Measurements from ENCODE around the gene PMS2.
"Not testable (repeated sequence)": the region's sequence is repeated elsewhere in the genome, so short reads cannot be mapped to it uniquely, and the experiment has no call there.

The PMS2 gene

DNA sequence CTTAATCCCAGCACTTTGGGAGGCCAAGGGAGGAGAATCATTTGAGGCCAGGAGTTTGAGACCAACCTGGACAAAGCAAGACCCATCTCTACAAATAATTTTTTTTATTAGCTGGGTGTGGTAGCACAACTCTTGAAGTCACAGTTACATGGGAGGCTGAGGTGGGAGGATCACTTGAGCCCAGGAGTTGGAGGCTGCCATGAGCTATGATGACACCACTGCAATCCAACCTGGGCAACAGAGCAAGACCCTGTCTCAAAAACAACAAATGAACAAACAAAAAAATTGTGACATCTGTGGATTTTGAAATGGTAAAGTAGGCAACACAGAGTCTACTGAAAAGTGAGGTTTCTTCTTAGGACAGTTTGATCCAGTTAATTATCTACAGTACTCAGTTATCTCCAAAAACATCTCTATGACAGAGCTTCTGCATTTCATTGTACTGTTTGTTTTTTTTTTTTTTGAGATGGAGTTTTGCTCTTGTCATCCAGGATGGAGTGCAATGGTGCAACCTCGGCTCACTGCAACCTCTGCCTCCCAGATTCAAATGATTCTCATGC, 19.0 kb upstream of the PMS2 start:
- no peak overlapping the region for H3K9ac ChIP-seq (ENCODE audit: low read length)
- peaks cover 20% of the 10 kb centered on the region for H3K4me1 ChIP-seq (ENCODE audit: control insufficient read depth, insufficient read depth, low read length)
- H3K4me3 ChIP-seq (ENCODE audit: low read length), result no peak overlapping the region
- H3K27me3 ChIP-seq (ENCODE audit: control insufficient read depth, insufficient read depth, low read length), result no peaks in the 10 kb centered on the region
- H3K36me3 ChIP-seq (ENCODE audit: control insufficient read depth, insufficient read depth, low read length), result peaks cover 30% of the 10 kb centered on the region
- no peaks in the 10 kb centered on the region for H3K9me3 ChIP-seq (ENCODE audit: control insufficient read depth, low read length)

DNA sequence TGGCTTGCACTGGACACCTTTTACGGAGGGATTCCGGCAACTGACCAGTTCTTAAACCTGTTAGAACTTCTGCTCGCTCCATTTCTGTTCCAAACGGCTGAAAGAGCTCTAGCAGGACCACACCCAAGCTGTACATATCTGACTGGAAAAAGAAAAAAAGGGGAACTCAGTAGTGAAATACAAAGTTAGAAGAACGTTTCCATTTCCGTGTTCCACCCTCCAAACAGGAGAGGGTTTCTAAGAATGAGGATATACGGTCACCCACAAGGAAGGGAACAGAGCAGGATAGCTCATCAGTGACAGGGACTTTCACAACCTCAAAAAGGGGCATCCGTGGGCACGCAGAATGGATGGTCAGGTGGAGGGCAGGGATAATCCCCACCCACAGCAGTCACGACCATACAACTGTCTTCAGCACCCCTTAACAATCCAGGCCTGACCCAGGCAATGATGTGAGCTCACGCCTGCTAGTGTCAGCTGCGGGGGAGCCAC, 18.0 kb upstream of the PMS2 start:
- no peaks in the 10 kb centered on the region for H3K27me3 ChIP-seq (ENCODE audit: control insufficient read depth, insufficient read depth, low read length)
- peaks cover 35% of the 10 kb centered on the region for H3K36me3 ChIP-seq (ENCODE audit: control insufficient read depth, insufficient read depth, low read length)
- H3K9me3 ChIP-seq (ENCODE audit: control insufficient read depth, low read length), result no peaks in the 10 kb centered on the region
- peak overlapping the region; percentile 19 for H3K9ac ChIP-seq (ENCODE audit: low read length)
- H3K4me3 ChIP-seq (ENCODE audit: low read length), result no peak overlapping the region
- peaks cover 20% of the 10 kb centered on the region for H3K4me1 ChIP-seq (ENCODE audit: control insufficient read depth, insufficient read depth, low read length)

DNA sequence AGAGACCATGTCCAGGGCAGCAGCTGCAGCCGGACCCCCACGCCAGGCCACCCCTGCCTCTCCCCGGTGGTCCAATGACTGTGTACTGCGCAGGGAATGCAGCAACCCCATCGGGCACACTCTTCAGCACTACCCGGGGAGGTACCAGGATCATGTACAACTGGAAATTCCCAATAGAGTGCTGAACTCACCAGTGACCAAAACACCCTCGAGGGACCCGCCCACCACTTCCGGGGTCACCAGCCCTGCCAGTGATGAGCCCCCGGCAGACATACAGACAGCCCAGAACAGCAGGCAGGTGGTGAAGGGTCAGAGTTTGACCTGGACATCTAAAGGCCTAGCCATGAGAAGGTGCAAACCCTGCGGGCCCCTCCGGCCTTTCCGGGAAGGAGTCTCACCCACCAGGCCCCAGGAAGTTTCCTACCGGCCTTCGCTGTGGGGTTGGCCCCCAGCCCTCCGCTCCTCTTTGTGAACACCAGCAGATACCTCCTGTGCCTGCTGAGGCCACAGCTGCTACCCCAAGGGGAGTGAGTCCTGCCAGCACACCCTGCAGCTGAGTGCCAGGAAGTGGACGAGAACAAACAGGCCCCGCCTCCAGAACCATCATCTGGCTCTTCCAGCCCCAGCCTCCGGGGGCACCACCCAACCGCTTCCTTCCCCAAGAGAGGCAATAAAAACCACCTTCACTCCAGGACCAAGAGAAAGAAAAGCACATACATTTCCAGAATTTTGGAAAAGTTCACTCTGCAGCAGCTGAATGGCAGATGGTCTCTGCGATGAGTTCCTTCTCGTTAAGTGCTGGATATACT, 17.4 kb upstream of the PMS2 start:
- H3K4me3 ChIP-seq (ENCODE audit: low read length), result no peak overlapping the region
- peak overlapping the region; percentile 19 for H3K9ac ChIP-seq (ENCODE audit: low read length)
- no peaks in the 10 kb centered on the region for H3K27me3 ChIP-seq (ENCODE audit: control insufficient read depth, insufficient read depth, low read length)
- H3K4me1 ChIP-seq (ENCODE audit: control insufficient read depth, insufficient read depth, low read length), result peaks cover 20% of the 10 kb centered on the region
- H3K9me3 ChIP-seq (ENCODE audit: control insufficient read depth, low read length), result no peaks in the 10 kb centered on the region
- H3K36me3 ChIP-seq (ENCODE audit: control insufficient read depth, insufficient read depth, low read length), result peaks cover 31% of the 10 kb centered on the region

DNA sequence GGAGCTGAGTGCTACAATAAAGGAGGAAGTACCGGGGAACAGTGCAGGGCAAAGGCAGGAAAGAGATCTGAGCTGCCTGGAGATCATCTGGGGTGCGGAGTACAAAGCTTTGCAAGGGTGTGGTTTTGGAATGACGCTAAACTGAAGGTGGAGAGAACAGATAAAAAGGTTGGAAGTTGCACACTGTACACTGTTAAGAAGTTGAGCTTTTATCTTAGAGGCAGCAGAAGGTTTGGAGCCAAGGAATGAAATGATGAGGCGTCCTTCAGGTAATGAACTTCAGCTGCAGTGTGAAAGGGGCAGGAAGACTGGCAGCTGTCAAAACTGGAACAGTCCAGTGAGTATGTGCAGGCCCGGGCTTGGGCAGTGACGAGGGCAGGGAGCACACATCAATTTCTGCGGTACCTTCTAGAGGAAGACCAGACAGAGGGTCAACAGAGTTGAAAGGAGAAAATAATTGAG, 15.2 kb upstream of the PMS2 start:
- Histone ChIP-seq H3K9ac (ENCODE audit: low read length) (no peak overlapping the region), H3K9me3 (ENCODE audit: control insufficient read depth, low read length) (no peaks in the 10 kb centered on the region), H3K4me3 (ENCODE audit: low read length) (no peak overlapping the region), H3K4me1 (ENCODE audit: control insufficient read depth, insufficient read depth, low read length) (peaks cover 20% of the 10 kb centered on the region), H3K36me3 (ENCODE audit: control insufficient read depth, insufficient read depth, low read length) (peaks cover 31% of the 10 kb centered on the region), H3K27me3 (ENCODE audit: control insufficient read depth, insufficient read depth, low read length) (no peaks in the 10 kb centered on the region)

DNA sequence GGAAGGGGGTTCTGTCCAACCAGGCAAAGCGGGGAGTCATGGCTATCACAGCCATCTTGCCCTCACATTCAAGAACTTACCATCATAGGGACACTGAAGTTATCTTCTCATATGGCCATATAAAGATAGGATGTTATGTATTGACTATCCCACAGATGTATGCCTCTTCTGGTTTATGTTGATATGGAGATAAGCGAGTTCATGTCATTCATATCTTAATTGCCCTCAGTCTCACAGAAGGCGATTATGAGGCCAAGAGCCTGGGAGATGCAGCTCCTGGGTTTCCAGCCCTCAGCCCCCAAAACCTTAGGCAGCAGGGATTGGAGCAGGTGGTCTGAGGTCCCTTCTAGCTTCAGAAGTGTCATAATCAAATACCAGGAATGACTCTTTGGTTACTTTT, 13.9 kb upstream of the PMS2 start:
- Histone ChIP-seq H3K4me3 (ENCODE audit: low read length) (no peak overlapping the region), H3K4me1 (ENCODE audit: control insufficient read depth, insufficient read depth, low read length) (peaks cover 20% of the 10 kb centered on the region), H3K9ac (ENCODE audit: low read length) (no peak overlapping the region), H3K27me3 (ENCODE audit: control insufficient read depth, insufficient read depth, low read length) (no peaks in the 10 kb centered on the region), H3K36me3 (ENCODE audit: control insufficient read depth, insufficient read depth, low read length) (peaks cover 31% of the 10 kb centered on the region), H3K9me3 (ENCODE audit: control insufficient read depth, low read length) (no peaks in the 10 kb centered on the region)

DNA sequence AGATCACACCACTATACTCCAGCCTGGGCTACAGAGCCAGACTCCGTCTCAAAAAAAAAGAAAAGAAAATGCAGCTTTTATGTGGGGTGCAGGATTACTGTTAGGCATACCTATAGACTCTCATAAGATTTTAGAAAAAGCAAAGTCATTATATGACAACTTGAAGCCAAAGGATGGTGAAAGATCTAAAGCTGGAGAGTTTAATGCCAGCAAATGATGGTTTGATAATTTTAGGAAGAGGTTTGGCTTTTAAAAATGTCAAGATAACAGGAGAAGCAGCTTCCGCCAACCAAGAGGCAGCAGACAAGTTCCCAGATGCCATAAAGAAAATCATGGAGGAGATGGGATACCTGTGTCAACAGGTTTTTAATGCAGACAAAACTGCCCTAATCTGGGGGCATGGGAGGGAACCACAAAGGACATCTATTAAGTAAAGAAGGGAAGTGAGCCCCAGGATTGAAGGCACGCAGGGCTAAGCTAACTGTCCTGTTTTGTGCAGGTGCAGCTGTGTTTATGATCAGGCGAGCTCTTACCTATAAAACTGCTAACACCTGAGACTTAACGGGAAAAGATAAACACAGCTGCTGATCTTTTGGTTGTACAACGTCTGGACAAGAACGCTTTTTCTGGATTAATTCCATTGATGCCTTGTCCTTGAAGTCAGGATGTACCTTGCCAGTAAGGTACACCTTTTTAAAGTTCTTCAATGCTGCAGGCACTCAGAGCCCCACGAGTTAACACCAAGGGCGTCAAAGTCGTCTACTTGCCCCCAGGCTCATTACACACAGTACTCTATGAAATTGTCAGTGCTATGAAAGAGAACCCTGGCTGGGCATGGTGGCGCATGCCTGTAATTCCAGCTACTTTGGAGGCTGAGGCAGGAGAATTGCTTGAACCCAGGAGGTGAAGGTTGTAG, 11.8 kb upstream of the PMS2 start:
- no peak overlapping the region for H3K9ac ChIP-seq (ENCODE audit: low read length)
- H3K4me1 ChIP-seq (ENCODE audit: control insufficient read depth, insufficient read depth, low read length), result peaks cover 11% of the 10 kb centered on the region
- no peaks in the 10 kb centered on the region for H3K27me3 ChIP-seq (ENCODE audit: control insufficient read depth, insufficient read depth, low read length)
- H3K4me3 ChIP-seq (ENCODE audit: low read length), result no peak overlapping the region
- no peaks in the 10 kb centered on the region for H3K9me3 ChIP-seq (ENCODE audit: control insufficient read depth, low read length)
- H3K36me3 ChIP-seq (ENCODE audit: control insufficient read depth, insufficient read depth, low read length), result peaks cover 20% of the 10 kb centered on the region

DNA sequence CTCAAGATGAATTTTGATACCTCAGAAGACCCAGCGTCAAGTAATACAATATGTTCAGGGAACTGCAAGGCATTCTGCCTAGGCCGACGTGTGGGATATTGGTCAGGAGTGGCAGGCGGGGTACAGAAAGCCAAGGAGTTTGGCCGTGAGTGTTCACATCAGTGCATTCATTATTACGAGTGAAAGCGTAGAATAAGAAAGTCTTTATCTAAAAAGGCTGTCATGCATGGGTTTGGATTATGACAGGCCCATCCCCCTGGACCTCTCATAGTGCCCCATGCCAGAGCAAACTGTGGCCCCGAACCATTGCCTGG, 7.8 kb upstream of the PMS2 start:
- Histone ChIP-seq H3K9me3 (ENCODE audit: control insufficient read depth, low read length) (no peaks in the 10 kb centered on the region), H3K4me3 (ENCODE audit: low read length) (no peak overlapping the region), H3K27me3 (ENCODE audit: control insufficient read depth, insufficient read depth, low read length) (no peaks in the 10 kb centered on the region), H3K9ac (ENCODE audit: low read length) (no peak overlapping the region), H3K4me1 (ENCODE audit: control insufficient read depth, insufficient read depth, low read length) (peaks cover 27% of the 10 kb centered on the region), H3K36me3 (ENCODE audit: control insufficient read depth, insufficient read depth, low read length) (no peaks in the 10 kb centered on the region)

DNA sequence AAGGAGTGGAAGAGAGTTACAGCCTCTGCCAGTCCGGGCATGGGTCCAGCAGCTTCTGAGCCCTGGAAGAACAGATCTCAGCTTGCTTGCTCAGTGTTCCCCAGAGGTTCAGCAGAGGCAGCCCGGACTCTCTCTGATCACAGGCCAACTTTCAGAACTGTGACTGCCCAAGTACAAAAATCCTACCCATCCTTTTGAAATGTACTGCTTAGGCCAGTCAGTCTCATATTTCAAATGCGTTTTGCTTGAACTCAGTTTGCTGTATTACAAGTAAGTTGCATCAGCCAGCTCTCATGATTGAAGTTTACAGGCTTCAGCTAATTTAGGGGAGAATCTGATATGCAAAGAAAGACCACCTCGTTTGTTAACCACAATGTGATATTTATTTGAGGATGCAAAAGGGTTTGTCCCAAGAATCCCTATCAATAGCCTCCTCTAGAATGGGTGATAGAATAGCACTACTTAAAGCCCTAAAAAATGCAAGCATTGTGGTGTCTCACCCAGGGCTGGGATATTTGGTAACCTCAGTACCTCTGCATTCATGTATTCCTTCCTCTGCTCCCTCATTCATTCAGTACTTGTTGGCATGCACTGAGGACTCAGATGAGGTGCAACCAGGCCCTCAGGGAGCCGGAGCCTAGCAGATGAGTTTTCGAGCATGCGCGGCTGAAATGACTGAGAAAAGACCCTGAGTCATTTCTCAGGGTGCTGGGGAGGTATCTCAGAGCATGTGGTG, 7.2 kb upstream of the PMS2 start:
- Histone ChIP-seq H3K27me3 (ENCODE audit: control insufficient read depth, insufficient read depth, low read length) (no peaks in the 10 kb centered on the region), H3K36me3 (ENCODE audit: control insufficient read depth, insufficient read depth, low read length) (no peaks in the 10 kb centered on the region), H3K9ac (ENCODE audit: low read length) (no peak overlapping the region), H3K4me3 (ENCODE audit: low read length) (no peak overlapping the region), H3K4me1 (ENCODE audit: control insufficient read depth, insufficient read depth, low read length) (peaks cover 27% of the 10 kb centered on the region), H3K9me3 (ENCODE audit: control insufficient read depth, low read length) (no peaks in the 10 kb centered on the region)

DNA sequence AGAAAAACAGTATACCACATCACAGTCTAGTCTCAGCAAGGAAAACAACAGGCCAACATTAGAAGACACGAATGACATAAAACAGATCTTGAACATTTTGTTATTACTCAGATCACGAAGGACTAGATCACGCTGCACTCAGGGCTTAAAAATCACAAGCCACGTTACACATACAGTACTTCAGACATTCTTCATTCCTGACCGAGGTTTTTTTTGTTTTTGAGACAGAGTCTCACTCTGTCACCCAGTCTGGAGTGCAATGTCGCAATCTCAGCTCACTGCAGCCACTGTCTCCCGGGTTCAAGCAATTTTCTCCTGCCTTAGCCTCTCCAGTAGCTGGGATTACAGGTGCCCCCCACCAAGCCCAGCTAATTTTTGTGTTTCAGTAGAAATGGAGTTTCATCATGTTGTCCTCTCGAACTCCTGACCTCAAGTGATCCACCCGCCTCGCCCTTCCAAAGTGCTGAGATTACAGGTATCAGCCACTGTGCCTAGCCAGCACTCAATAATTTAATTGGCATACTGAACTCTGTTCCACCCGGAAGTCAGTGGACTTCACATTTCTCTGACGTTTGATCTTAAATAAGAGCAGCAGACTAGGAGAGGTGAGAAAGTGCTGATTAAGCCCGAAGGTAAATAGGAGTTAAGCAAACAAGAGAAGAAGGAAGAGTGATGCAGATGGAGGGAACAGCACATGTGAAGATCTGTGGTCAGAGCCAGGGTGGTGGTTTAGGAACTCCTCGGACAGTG, 3.7 kb upstream of the PMS2 start:
- Histone ChIP-seq H3K36me3 (ENCODE audit: control insufficient read depth, insufficient read depth, low read length) (no peaks in the 10 kb centered on the region), H3K4me1 (ENCODE audit: control insufficient read depth, insufficient read depth, low read length) (peaks cover 33% of the 10 kb centered on the region), H3K9me3 (ENCODE audit: control insufficient read depth, low read length) (no peaks in the 10 kb centered on the region), H3K9ac (ENCODE audit: low read length) (no peak overlapping the region), H3K4me3 (ENCODE audit: low read length) (no peak overlapping the region), H3K27me3 (ENCODE audit: control insufficient read depth, insufficient read depth, low read length) (no peaks in the 10 kb centered on the region)

DNA sequence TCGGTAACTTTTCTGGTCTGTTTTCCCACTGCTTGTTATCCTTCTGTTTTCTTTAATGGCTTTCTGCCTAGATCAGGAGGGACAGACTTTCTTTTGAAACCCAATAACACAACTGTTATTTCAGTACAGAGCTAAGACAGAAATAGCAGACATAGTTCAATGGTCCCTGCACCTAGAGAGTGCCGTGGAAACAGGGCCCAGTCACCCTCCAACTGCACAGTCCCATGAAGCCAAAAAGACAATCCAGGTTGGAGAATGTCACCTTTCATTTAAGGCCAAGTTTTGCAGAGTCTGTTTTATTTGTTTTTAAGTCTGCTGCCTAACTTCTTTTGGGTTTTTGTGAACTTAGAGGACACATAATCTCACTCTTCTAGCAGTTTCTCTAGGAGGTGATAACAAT, 2.7 kb upstream of the PMS2 start:
- H3K4me1 ChIP-seq (ENCODE audit: control insufficient read depth, insufficient read depth, low read length), result peaks cover 33% of the 10 kb centered on the region

DNA sequence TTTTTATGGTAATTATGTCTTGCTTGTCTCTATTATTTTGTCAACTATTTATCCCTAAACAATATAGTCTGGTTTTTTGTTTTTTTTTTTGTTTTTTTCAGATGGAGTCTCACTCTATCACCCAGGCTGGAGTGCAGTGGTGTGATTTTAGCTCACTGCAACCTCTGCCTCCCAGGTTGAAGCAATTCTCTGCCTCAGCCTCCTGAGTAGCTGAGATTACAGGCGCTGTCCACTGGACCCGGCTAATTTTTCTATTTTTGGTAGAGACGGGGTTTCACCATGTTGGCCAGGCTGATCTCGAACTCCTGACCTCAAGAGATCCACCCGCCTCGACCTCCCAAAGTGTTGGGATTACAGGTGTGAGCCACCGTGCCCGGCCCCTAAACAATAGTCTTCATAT, 1.5 kb upstream of the PMS2 start:
- H3K36me3 ChIP-seq (ENCODE audit: control insufficient read depth, insufficient read depth, low read length); H3K27me3 ChIP-seq (ENCODE audit: control insufficient read depth, insufficient read depth, low read length); H3K4me3 ChIP-seq (ENCODE audit: low read length); H3K9ac ChIP-seq (ENCODE audit: low read length); H3K9me3 ChIP-seq (ENCODE audit: control insufficient read depth, low read length): not testable (repeated sequence)
- H3K4me1 ChIP-seq (ENCODE audit: control insufficient read depth, insufficient read depth, low read length), result peaks cover 27% of the 10 kb centered on the region

More for the DNA sequence above, 2.7 kb upstream of the PMS2 start:
- no peaks in the 10 kb centered on the region for H3K9me3 ChIP-seq (ENCODE audit: control insufficient read depth, low read length)
- H3K36me3 ChIP-seq (ENCODE audit: control insufficient read depth, insufficient read depth, low read length), result no peaks in the 10 kb centered on the region
- no peak overlapping the region for H3K4me3 ChIP-seq (ENCODE audit: low read length)
- H3K27me3 ChIP-seq (ENCODE audit: control insufficient read depth, insufficient read depth, low read length), result no peaks in the 10 kb centered on the region
- H3K9ac ChIP-seq (ENCODE audit: low read length), result no peak overlapping the region

Data from mucosa of stomach (tissue), 1 donor.